NCI-H446 treated with DMSO at 0.1 percent for 48 hours (cell line): ENCODE measurements around the gene OSBPL7.

Source experiments
- DNase-seq: peaks from one replicate; lab custom pipeline; 2025; lab: John Stamatoyannopoulos, UW

Gene OSBPL7

GRCh38 chr17:47763913-47764582, 57.5 kb downstream of the OSBPL7 start:
- DNase-seq, result no peak

GRCh38 chr17:47762728-47763127, 58.9 kb downstream of the OSBPL7 start:
- DNase-seq, result no peak

- no peak for DNase-seq
These were observed 61.0 kb downstream of the OSBPL7 start for GRCh38 chr17:47760409-47761140.

- DNase-seq, result no peak
These were observed 64.2 kb downstream of the OSBPL7 start for GRCh38 chr17:47757386-47757785.
